SK-N-SH treated with all-trans-retinoic acid at 6 μM for 48 hours (cell line): ENCODE results near the gene KLHDC7B.

ENCODE experiments used
- ATAC-seq: fragments of 200-7000 bp; cut with Tn5 transposase; 3 replicates; pipeline ENCODE4 v1.9.1; 2020; ENCODE audit warnings: mild to moderate bottlenecking, moderate library complexity
- CREB5 ChIP-seq: fragments of 250-450 bp; sonication (Bioruptor Pico); IDR thresholded peaks from 2 replicates; pipeline ENCODE4 v1.5.1; 2020; ENCODE audit warnings: low read depth, mild to moderate bottlenecking, moderate library complexity
- CSDC2 ChIP-seq: fragments of 250-450 bp; sonication (Bioruptor Pico); IDR thresholded peaks from 2 replicates; pipeline ENCODE4 v1.5.0; 2020; ENCODE audit warnings: mild to moderate bottlenecking, moderate library complexity
- CSRNP3 ChIP-seq: fragments of 250-450 bp; sonication (Bioruptor Pico); IDR thresholded peaks from 2 replicates; pipeline ENCODE4 v1.5.1; 2021; ENCODE audit warnings: mild to moderate bottlenecking, moderate library complexity
- ESRRG ChIP-seq: fragments of 250-450 bp; sonication (Bioruptor Pico); IDR thresholded peaks from 2 replicates; pipeline ENCODE4 v1.6.1; 2021; ENCODE audit warnings: mild to moderate bottlenecking
- GLIS3 ChIP-seq: fragments of 250-450 bp; sonication (Bioruptor Pico); IDR thresholded peaks from 2 replicates; pipeline ENCODE4 v1.5.0; 2020; ENCODE audit warnings: mild to moderate bottlenecking, moderate library complexity
- ISL1 ChIP-seq: fragments of 250-450 bp; sonication (Bioruptor Pico); IDR thresholded peaks from 2 replicates; pipeline ENCODE4 v2.1.2; 2022; ENCODE audit warnings: mild to moderate bottlenecking, moderate library complexity
- OSR1 ChIP-seq: fragments of 250-450 bp; sonication (Bioruptor Pico); IDR thresholded peaks from 2 replicates; pipeline ENCODE4 v1.8.0; 2022; ENCODE audit warnings: moderate library complexity, mild to moderate bottlenecking, inconsistent platforms
- PATZ1 ChIP-seq: fragments of 250-450 bp; sonication (Bioruptor Pico); IDR thresholded peaks from 2 replicates; pipeline ENCODE4 v1.8.0; 2020; ENCODE audit warnings: mild to moderate bottlenecking, moderate library complexity, borderline replicate concordance
- PPARA ChIP-seq: fragments of 250-450 bp; sonication (Bioruptor Pico); IDR thresholded peaks from 2 replicates; pipeline ENCODE4 v1.5.0; 2020; ENCODE audit warnings: mild to moderate bottlenecking, borderline replicate concordance
- RARB ChIP-seq: fragments of 250-450 bp; sonication (Bioruptor Pico); IDR thresholded peaks from 2 replicates; pipeline ENCODE4 v1.8.0; 2021; ENCODE audit warnings: mild to moderate bottlenecking, moderate library complexity
- SNAI2 ChIP-seq: fragments of 250-450 bp; sonication (Bioruptor Pico); IDR thresholded peaks from 2 replicates; pipeline ENCODE4 v1.5.0; 2020; ENCODE audit warnings: mild to moderate bottlenecking, moderate library complexity
- TCF4 ChIP-seq: fragments of 250-450 bp; sonication (Bioruptor Pico); IDR thresholded peaks from 2 replicates; pipeline ENCODE4 v1.8.0; 2021; ENCODE audit warnings: mild to moderate bottlenecking, moderate library complexity, borderline replicate concordance
- TOX ChIP-seq: fragments of 250-450 bp; sonication (Bioruptor Pico); IDR thresholded peaks from 2 replicates; pipeline ENCODE4 v1.8.0; 2021; ENCODE audit warnings: mild to moderate bottlenecking, moderate library complexity, borderline replicate concordance
- TSHZ2 ChIP-seq: fragments of 250-450 bp; sonication (Bioruptor Pico); IDR thresholded peaks from 2 replicates; pipeline ENCODE4 v1.5.0; 2020; ENCODE audit warnings: mild to moderate bottlenecking, moderate library complexity
- ZC3H10 ChIP-seq: fragments of 250-450 bp; sonication (Bioruptor Pico); IDR thresholded peaks from 2 replicates; pipeline ENCODE4 v1.5.1; 2021; ENCODE audit warnings: mild to moderate bottlenecking, moderate library complexity
- ZFP3 ChIP-seq: fragments of 250-450 bp; sonication (Bioruptor Pico); IDR thresholded peaks from 2 replicates; pipeline ENCODE4 v1.5.0; 2020; ENCODE audit warnings: mild to moderate bottlenecking, moderate library complexity
- ZFP30 ChIP-seq: fragments of 450-650 bp; formaldehyde crosslinking; IDR thresholded peaks from 2 replicates; pipeline ENCODE4 v1.5.0; 2022; ENCODE audit warnings: mild to moderate bottlenecking, moderate library complexity
- ZNF565 ChIP-seq: fragments of 450-650 bp; formaldehyde crosslinking; conservative IDR thresholded peaks from 2 replicates; pipeline ENCODE4 v1.5.0; 2020; ENCODE audit warnings: low read depth, mild to moderate bottlenecking, moderate library complexity
- ZNF70 ChIP-seq: fragments of 450-650 bp; formaldehyde crosslinking; IDR thresholded peaks from 2 replicates; pipeline ENCODE4 v1.5.0; 2020; ENCODE audit warnings: mild to moderate bottlenecking, moderate library complexity
- ZNF8 ChIP-seq: fragments of 450-650 bp; formaldehyde crosslinking; IDR thresholded peaks from 2 replicates; pipeline ENCODE4 v1.5.0; 2020; ENCODE audit warnings: mild to moderate bottlenecking, moderate library complexity

KLHDC7B gene

GRCh38 chr22:50562523-50563412 lies 17.1 kb downstream of the KLHDC7B start, which contains the start of gene SYCE3:
TSS of gene SYCE3 (minus strand) at chr22:50562919. CDS start at chr22:50556405, 6,514 bp downstream.
- no peak for TF ChIP-seq TSHZ2
- TF ChIP-seq ZNF8 (CRISPR knock-in tag) = no peak
- TF ChIP-seq CREB5 = no peak
- no peak for TF ChIP-seq RARB
- no peak for TF ChIP-seq ISL1 (CRISPR knock-in tag)
- no peak for TF ChIP-seq CSRNP3
- TF ChIP-seq ZNF70 (CRISPR knock-in tag) = no peak
- TF ChIP-seq, all 23 proteins: peak for 0
- peak; percentile 97 for ATAC-seq

GRCh38 chr22:50563413-50564160 lies 17.9 kb downstream of the KLHDC7B start:
- ATAC-seq = peak; percentile 24

More at GRCh38 chr22:50563413-50564160, 17.9 kb downstream of the KLHDC7B start:
- no peak for TF ChIP-seq ZNF565 (CRISPR knock-in tag)
- TF ChIP-seq GLIS3 (CRISPR knock-in tag) = no peak
- no peak for TF ChIP-seq ZC3H10 (CRISPR knock-in tag)
- no peak for TF ChIP-seq ZNF8 (CRISPR knock-in tag)
- TF ChIP-seq TOX (CRISPR knock-in tag) = no peak
- TF ChIP-seq CSRNP3 = no peak
- TF ChIP-seq ESRRG (CRISPR knock-in tag) = no peak
- TF ChIP-seq ZNF70 (CRISPR knock-in tag) = no peak
- TF ChIP-seq SNAI2 (CRISPR knock-in tag) = no peak
- TF ChIP-seq OSR1 (CRISPR knock-in tag) = no peak
- no peak for TF ChIP-seq PPARA (CRISPR knock-in tag)
- TF ChIP-seq CREB5 = no peak
- TF ChIP-seq ISL1 (CRISPR knock-in tag) = no peak
- no peak for TF ChIP-seq TSHZ2
- TF ChIP-seq PATZ1 (CRISPR knock-in tag) = no peak
- no peak for TF ChIP-seq ZFP30 (CRISPR knock-in tag)
- TF ChIP-seq ZFP3 = no peak
- TF ChIP-seq CSDC2 = no peak
- TF ChIP-seq TCF4 (CRISPR knock-in tag) = no peak
